GM12878 (cell line): ENCODE data around the gene ARMC6. TPM values are rescaled to one million over a fixed set of nuclear protein-coding genes. Genes with fewer than 3 reads are reported as not detected.

Source experiments
- ATF3 ChIP-seq: IDR thresholded peaks from 2 replicates; pipeline ENCODE4 v1.6.1; 2011; ENCODE audit warnings: low read depth, mild to moderate bottlenecking, low read length, moderate library complexity, borderline replicate concordance; ENCODE audit errors: extremely low read depth
- BHLHE40 ChIP-seq, 2 experiments: fragments of 450-650 bp in 1 of 2; IDR thresholded peaks; 2 replicates each; pipeline ENCODE4 v1.6.1; 2011 to 2017; ENCODE audit warnings: low read depth in 2 of 2, borderline replicate concordance in 1 of 2, improper control_type of control experiment in 1 of 2, low read length in 1 of 2, mild to moderate bottlenecking in 1 of 2
- EED ChIP-seq: sonication (generic); IDR thresholded peaks from 2 replicates; pipeline ENCODE4 v1.6.1; 2016; ENCODE audit warnings: antibody characterized with exemption, low read depth
- EP300 ChIP-seq, 2 experiments: fragments of 150-350 bp in 1 of 2; IDR thresholded peaks; 2 replicates each; pipeline ENCODE4 v1.6.1; 2011 to 2012; ENCODE audit warnings: low read depth in 2 of 2, low read length in 2 of 2, borderline replicate concordance in 1 of 2, improper control_type of control experiment in 1 of 2, inconsistent platforms in 1 of 2; ENCODE audit not compliant: control insufficient read depth in 1 of 2
- MEF2B ChIP-seq: fragments of 450-650 bp; IDR thresholded peaks from 2 replicates; pipeline ENCODE4 v1.6.1; 2018; ENCODE audit warnings: mild to moderate bottlenecking, moderate library complexity; ENCODE audit not compliant: partially characterized antibody, poor library complexity, severe bottlenecking
- PAX8 ChIP-seq: fragments of 450-650 bp; IDR thresholded peaks from 2 replicates; pipeline ENCODE4 v1.6.1; 2017; ENCODE audit warnings: mild to moderate bottlenecking, moderate library complexity
- RUNX3 ChIP-seq: IDR thresholded peaks from 2 replicates; pipeline ENCODE4 v1.6.1; 2012; ENCODE audit warnings: low read length, inconsistent platforms
- ZBTB40 ChIP-seq: fragments of 450-650 bp; IDR thresholded peaks from 2 replicates; pipeline ENCODE4 v1.6.1; 2016; ENCODE audit warnings: mild to moderate bottlenecking, moderate library complexity, borderline replicate concordance
- ZNF217 ChIP-seq: fragments of 450-650 bp; IDR thresholded peaks from 2 replicates; pipeline ENCODE4 v1.6.1; 2017; ENCODE audit warnings: antibody characterized with exemption, mild to moderate bottlenecking
- polyA plus RNA-seq, 11 experiments: library from polyadenylated mRNA; depleted of rRNA in 4 of 11; unstranded in 6 of 11; stranded (reverse) in 5 of 11; fragments of >200 nt; fragmentation: Nextera tagmentation in 4 of 11; fragmentation: Illumina TruSeq in 1 of 11; extraction: Ambion mirVana in 4 of 11; extraction: Trizol in 1 of 11; gene quantifications; 1 replicate in 1 of 11; 2 replicates in 10 of 11; pipeline versions ENCODE4 v1.2.1 to v1.2.3, GENCODE V29; 2011 to 2016; ENCODE audit warnings: inconsistent platforms in 2 of 11, missing spikeins in 2 of 11, low read depth in 1 of 11
- total RNA-seq, 4 experiments: library from RNA; depleted of rRNA in 3 of 4; stranded (reverse); fragments of >200 nt in 3 of 4; fragmentation: Illumina TruSeq in 1 of 4; extraction: Trizol in 1 of 4; gene quantifications; 2 replicates each; pipeline versions ENCODE4 v1.2.1 to v1.2.3, GENCODE V29; 2013 to 2021
- TF ChIP-seq, protein P1 (sequence below): fragments of 450-650 bp; formaldehyde crosslinking; IDR thresholded peaks from 2 replicates; pipeline ENCODE4 v1.5.0; 2022; ENCODE audit warnings: mild to moderate bottlenecking, missing genetic modification characterization
- TF ChIP-seq, protein P2 (sequence below): fragments of 150-350 bp; IDR thresholded peaks from 2 replicates; pipeline ENCODE4 v1.6.1; 2014; ENCODE audit warnings: mild to moderate bottlenecking, low read depth, low read length

ARMC6 gene
- total and polyA plus RNA-seq, 10 of the 15 experiments (the other 5 are each of a cell fraction or from before 2014, with no cell fraction given): 1.1 to 64.4 (median 41.6) TPM

DNA sequence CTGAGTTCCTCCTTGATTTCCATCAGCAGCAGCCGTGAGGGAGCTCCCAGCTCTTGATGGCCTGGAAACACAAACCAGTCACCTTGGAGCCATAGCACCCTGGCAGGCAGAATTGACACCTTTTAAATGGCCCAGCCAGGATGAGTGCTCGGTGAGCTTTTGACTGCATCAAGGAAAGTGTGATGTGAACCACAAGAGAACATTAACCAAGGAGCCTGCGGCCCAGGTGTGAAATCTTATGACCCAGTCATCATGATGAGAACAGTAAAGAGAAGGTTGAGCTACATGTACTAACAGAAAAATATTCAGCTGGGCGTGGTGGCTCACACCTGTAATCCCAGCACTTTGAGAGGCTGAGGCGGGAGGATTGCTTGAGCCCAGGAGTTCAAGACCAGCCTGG, 22.9 kb upstream of the ARMC6 start (continued):
- TF ChIP-seq EP300 (IDR thresholded peaks at IDR 0.05; ENCODE audit: borderline replicate concordance in 1 of 2, control insufficient read depth in 1 of 2, low read depth in 2 of 2, low read length in 2 of 2): no peak
- no peak for TF ChIP-seq PAX8
- TF ChIP-seq, protein P1, sequence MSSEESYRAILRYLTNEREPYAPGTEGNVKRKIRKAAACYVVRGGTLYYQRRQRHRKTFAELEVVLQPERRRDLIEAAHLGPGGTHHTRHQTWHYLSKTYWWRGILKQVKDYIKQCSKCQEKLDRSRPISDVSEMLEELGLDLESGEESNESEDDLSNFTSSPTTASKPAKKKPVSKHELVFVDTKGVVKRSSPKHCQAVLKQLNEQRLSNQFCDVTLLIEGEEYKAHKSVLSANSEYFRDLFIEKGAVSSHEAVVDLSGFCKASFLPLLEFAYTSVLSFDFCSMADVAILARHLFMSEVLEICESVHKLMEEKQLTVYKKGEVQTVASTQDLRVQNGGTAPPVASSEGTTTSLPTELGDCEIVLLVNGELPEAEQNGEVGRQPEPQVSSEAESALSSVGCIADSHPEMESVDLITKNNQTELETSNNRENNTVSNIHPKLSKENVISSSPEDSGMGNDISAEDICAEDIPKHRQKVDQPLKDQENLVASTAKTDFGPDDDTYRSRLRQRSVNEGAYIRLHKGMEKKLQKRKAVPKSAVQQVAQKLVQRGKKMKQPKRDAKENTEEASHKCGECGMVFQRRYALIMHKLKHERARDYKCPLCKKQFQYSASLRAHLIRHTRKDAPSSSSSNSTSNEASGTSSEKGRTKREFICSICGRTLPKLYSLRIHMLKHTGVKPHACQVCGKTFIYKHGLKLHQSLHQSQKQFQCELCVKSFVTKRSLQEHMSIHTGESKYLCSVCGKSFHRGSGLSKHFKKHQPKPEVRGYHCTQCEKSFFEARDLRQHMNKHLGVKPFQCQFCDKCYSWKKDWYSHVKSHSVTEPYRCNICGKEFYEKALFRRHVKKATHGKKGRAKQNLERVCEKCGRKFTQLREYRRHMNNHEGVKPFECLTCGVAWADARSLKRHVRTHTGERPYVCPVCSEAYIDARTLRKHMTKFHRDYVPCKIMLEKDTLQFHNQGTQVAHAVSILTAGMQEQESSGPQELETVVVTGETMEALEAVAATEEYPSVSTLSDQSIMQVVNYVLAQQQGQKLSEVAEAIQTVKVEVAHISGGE (CRISPR knock-in tag): no peak
- no peak for TF ChIP-seq EED
- no peak for TF ChIP-seq ZBTB40
- no peak for TF ChIP-seq MEF2B
- TF ChIP-seq ZNF217: no peak
- no peak for TF ChIP-seq BHLHE40 (IDR thresholded peaks at IDR 0.05; ENCODE audit: borderline replicate concordance in 1 of 2, low read depth in 2 of 2, low read length in 1 of 2)
- no peak for TF ChIP-seq RUNX3
- TF ChIP-seq, protein P2, sequence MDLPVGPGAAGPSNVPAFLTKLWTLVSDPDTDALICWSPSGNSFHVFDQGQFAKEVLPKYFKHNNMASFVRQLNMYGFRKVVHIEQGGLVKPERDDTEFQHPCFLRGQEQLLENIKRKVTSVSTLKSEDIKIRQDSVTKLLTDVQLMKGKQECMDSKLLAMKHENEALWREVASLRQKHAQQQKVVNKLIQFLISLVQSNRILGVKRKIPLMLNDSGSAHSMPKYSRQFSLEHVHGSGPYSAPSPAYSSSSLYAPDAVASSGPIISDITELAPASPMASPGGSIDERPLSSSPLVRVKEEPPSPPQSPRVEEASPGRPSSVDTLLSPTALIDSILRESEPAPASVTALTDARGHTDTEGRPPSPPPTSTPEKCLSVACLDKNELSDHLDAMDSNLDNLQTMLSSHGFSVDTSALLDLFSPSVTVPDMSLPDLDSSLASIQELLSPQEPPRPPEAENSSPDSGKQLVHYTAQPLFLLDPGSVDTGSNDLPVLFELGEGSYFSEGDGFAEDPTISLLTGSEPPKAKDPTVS: no peak
- no peak for TF ChIP-seq ATF3
- TF ChIP-seq, all 136 proteins: peak for 0
